GM12873 (cell line): ENCODE data around the gene PHPT1.
A peak's percentile ranks its signal among the peaks of the same experiment; 100 is the strongest.

Experiments
- TF ChIP-seq, protein P1 (sequence below): IDR thresholded peaks from 2 replicates; pipeline ENCODE4 v1.5.1; 2012; ENCODE audit warnings: low read depth, mild to moderate bottlenecking, moderate library complexity, low read length, control low read depth; ENCODE audit not compliant: insufficient read depth; ENCODE audit errors: missing control alignments

PHPT1 gene

GRCh38 chr9:136850866-136851775, 1.9 kb downstream of the PHPT1 start:
- TF ChIP-seq, protein P1, sequence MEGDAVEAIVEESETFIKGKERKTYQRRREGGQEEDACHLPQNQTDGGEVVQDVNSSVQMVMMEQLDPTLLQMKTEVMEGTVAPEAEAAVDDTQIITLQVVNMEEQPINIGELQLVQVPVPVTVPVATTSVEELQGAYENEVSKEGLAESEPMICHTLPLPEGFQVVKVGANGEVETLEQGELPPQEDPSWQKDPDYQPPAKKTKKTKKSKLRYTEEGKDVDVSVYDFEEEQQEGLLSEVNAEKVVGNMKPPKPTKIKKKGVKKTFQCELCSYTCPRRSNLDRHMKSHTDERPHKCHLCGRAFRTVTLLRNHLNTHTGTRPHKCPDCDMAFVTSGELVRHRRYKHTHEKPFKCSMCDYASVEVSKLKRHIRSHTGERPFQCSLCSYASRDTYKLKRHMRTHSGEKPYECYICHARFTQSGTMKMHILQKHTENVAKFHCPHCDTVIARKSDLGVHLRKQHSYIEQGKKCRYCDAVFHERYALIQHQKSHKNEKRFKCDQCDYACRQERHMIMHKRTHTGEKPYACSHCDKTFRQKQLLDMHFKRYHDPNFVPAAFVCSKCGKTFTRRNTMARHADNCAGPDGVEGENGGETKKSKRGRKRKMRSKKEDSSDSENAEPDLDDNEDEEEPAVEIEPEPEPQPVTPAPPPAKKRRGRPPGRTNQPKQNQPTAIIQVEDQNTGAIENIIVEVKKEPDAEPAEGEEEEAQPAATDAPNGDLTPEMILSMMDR: no peak

GRCh38 chr9:136851941-136852663, 2.9 kb downstream of the PHPT1 start, which contains the start of gene MAMDC4:
MAMDC4 (plus strand) TSS chr9:136852346; CDS start chr9:136852417, 71 bp downstream.
- TF ChIP-seq, protein P1: no peak

DNA sequence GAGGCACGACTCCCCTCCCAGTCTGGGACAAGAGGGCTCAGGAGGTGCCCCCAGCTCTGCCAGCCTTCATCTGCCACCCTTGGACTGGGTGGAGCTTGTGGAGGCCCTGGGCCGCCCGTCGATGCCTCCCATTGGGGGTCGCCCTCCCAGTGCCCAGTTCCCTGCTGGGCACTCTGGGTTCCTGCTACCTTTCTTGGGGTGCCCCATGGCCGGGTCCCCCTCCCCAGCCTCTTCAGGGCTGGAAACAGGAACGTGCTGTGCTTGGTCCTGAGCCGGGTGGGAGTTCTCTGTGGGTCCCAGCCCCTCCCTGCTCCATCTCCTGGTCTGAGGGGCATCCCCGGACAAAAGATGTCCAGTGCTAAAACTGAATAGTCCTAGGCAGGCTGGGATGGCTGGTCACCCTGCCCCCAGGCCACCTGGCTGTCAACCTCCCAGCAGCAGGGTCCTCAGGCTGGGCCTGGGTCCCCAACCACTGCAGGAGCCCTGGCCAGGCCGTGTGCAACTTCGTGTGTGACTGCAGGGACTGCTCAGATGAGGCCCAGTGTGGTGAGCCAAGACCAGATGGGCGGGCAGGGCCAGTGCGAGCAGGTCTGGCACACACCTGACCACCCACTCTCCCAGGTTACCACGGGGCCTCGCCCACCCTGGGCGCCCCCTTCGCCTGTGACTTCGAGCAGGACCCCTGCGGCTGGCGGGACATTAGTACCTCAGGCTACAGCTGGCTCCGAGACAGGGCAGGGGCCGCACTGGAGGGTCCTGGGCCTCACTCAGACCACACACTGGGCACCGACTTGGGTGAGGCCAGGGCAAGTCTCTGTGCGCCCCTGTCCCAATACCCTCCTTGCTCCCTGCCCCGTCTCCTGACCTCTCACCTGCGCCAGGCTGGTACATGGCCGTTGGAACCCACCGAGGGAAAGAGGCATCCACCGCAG, 3.7 kb downstream of the PHPT1 start:
- TF ChIP-seq, protein P1: no peak

- TF ChIP-seq, protein P1: peak; percentile 30
Measured at GRCh38 chr9:136853596-136854112, 4.4 kb downstream of the PHPT1 start.

DNA sequence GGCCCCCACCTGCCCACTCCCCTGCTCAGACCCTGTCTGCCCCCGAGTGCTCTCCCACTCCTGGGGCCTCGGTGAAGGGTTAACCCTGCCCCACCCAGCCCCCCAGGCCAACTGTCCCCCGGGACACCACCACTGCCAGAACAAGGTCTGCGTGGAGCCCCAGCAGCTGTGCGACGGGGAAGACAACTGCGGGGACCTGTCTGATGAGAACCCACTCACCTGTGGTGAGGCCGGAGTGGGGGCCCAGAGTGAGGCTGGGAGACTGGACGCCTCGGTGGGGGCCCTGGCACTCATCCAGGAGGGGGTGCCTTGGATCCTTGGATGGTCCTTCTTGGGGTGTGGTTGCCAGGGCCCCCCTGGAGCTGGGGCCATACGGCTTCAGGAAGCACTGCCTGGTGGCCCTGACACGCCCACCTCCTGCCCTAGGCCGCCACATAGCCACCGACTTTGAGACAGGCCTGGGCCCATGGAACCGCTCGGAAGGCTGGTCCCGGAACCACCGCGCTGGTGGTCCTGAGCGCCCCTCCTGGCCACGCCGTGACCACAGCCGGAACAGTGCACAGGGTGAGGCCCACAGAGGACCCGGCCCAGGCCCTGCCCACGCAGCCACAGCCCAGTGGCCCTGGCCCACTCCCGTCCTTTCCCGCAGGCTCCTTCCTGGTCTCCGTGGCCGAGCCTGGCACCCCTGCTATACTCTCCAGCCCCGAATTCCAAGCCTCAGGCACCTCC, 5.1 kb downstream of the PHPT1 start:
- TF ChIP-seq, protein P1: no peak

DNA sequence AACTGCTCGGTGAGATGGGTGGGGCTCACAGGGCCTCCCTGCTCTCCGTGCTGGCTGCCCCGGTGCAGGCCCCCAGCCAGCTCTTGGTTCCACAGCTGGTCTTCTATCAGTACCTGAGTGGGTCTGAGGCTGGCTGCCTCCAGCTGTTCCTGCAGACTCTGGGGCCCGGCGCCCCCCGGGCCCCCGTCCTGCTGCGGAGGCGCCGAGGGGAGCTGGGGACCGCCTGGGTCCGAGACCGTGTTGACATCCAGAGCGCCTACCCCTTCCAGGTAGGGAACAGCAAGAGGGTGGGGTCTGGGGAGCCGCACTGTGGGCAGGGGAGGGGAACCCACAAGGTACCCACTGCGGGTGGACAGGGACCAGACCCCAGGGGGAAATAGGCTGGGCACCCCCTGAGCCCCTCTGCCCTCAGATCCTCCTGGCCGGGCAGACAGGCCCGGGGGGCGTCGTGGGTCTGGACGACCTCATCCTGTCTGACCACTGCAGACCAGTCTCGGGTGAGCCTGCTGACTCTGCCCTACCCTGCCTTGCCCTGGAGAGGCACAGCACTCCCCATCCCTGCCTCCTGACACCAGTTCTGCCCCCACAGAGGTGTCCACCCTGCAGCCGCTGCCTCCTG, 5.7 kb downstream of the PHPT1 start:
- TF ChIP-seq, protein P1: no peak
